B cell (primary cell): ENCODE measurements around the gene C14orf180.

Experiments used
- EZH2 ChIP-seq: IDR thresholded peaks from 2 replicates; pipeline ENCODE4 v1.6.1; 2012; ENCODE audit warnings: borderline replicate concordance, low read depth, mild to moderate bottlenecking, moderate library complexity, low read length; ENCODE audit not compliant: insufficient read depth, poor library complexity, severe bottlenecking
- TF ChIP-seq, protein P1 (sequence below): fragments of 200-600 bp; IDR thresholded peaks from one replicate; pipeline ENCODE4 v1.8.0; 2022; ENCODE audit warnings: antibody characterized with exemption, mild to moderate bottlenecking

DNA sequence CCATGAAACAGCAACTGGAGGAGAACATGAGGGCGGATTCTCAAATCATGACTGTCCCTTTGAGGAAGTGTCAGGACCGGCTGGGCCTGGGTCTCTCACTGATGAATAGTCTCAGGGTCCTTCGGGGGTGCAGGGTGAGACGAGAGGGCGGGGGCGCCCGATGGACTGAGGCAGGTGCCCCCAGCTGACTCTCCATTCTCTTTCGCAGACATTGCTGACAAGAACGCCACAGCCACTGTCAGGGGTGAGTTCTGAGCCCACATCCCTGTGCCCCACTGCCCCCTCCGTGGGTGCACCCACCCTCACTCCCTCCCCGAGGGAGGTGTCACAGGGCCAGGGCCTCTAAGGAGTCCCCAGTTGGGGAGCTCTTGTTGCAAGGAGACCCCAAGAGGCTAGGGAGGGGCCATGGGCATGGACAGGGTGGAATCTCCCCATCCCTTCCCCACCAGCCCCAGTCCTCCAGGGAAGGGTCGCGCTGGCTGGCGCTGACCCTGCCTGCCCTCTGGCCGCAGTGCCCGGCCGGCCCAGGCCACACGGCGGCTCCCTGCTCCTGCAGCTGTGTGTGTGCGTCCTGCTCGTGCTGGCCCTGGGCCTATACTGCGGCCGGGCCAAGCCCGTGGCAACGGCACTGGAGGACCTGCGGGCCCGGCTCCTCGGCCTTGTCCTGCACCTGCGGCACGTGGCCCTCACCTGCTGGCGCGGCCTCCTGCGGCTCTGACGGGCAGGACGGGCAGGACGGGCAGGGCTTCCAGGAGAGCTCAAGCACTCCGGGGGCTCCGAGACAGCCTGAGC lies 8.7 kb downstream of the C14orf180 start:
- TF ChIP-seq, protein P1, sequence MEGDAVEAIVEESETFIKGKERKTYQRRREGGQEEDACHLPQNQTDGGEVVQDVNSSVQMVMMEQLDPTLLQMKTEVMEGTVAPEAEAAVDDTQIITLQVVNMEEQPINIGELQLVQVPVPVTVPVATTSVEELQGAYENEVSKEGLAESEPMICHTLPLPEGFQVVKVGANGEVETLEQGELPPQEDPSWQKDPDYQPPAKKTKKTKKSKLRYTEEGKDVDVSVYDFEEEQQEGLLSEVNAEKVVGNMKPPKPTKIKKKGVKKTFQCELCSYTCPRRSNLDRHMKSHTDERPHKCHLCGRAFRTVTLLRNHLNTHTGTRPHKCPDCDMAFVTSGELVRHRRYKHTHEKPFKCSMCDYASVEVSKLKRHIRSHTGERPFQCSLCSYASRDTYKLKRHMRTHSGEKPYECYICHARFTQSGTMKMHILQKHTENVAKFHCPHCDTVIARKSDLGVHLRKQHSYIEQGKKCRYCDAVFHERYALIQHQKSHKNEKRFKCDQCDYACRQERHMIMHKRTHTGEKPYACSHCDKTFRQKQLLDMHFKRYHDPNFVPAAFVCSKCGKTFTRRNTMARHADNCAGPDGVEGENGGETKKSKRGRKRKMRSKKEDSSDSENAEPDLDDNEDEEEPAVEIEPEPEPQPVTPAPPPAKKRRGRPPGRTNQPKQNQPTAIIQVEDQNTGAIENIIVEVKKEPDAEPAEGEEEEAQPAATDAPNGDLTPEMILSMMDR = no peak
- no peak for TF ChIP-seq EZH2
